ENCODE measurements around the gene ASB15.

ASB15 gene

DNA sequence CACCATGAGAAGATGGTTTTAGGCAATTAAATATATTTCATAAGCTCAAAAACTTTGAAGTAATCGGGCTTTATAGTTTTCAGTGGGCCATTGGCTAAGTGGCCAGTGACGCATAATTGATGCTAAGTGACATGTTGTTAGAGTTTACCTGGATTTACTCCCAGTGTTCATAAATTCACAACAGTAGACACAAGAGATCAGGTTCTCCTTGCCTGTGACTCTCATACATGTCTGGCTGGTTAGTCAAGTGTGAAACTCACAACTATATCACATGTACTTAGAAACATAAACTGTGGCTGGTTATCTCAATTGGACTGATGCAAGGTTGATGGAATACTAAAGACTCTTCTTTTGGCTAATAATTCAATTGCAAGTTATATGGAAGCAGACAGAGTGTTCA is 26.2 kb downstream of the ASB15 start:
- H3K4me3 ChIP-seq (ENCODE audit: insufficient read depth in 1 of 2, low read depth in 1 of 2, low read length in 2 of 2): no peak overlapping the region
- DNase-seq: no peak
- H3K4me2 ChIP-seq (ENCODE audit: low read length, poor library complexity, severe bottlenecking): no peak overlapping the region
- no peak overlapping the region for H2AFZ ChIP-seq (ENCODE audit: low read depth, low read length)
- H2BK15ac ChIP-seq (ENCODE audit: low read depth, poor library complexity, severe bottlenecking): no peak overlapping the region
- no peak overlapping the region for H2BK12ac ChIP-seq (ENCODE audit: low read length in 2 of 2)
- H3K9ac ChIP-seq (ENCODE audit: low read length): no peak overlapping the region
- no peak overlapping the region for H2BK5ac ChIP-seq (ENCODE audit: low read depth, low read length, poor library complexity, severe bottlenecking)
- no peak overlapping the region for H3K14ac ChIP-seq (ENCODE audit: low read length in 2 of 2)
- WGBS: 100% methylated on average over 1 of the region's 2 CpGs
- no peaks in the 10 kb centered on the region for H3K4me1 ChIP-seq (ENCODE audit: control insufficient read depth, insufficient read depth, low read depth, low read length)
- H3K9me3 ChIP-seq (ENCODE audit: control insufficient read depth, low read length): no peaks in the 10 kb centered on the region
- no peak overlapping the region for H2AK5ac ChIP-seq (ENCODE audit: low read length, severe bottlenecking)
- H3K18ac ChIP-seq (ENCODE audit: low read depth in 1 of 2, low read length in 2 of 2): no peak overlapping the region
- H3K36me3 ChIP-seq (ENCODE audit: control insufficient read depth in 1 of 2, insufficient read depth in 2 of 2, low read depth in 1 of 2, low read length in 2 of 2): no peaks in the 10 kb centered on the region
- H3K23ac ChIP-seq (ENCODE audit: low read length in 2 of 2): no peak overlapping the region
- H4K8ac ChIP-seq (ENCODE audit: low read length): no peak overlapping the region
- no peak overlapping the region for H3K27ac ChIP-seq (ENCODE audit: low read length, poor library complexity, severe bottlenecking)
- H2BK120ac ChIP-seq (ENCODE audit: low read depth, low read length): no peak overlapping the region
- H3K27me3 ChIP-seq (ENCODE audit: control insufficient read depth in 1 of 2, insufficient read depth in 1 of 2, low read length in 2 of 2): no peaks in the 10 kb centered on the region
- no peak overlapping the region for H4K91ac ChIP-seq (ENCODE audit: low read length)
- H3K79me1 ChIP-seq (replicated peaks; ENCODE audit: low read length, poor library complexity, severe bottlenecking): no peaks in the 10 kb centered on the region
- H3K4ac ChIP-seq (ENCODE audit: low read depth in 1 of 2, low read length in 2 of 2): no peak overlapping the region

GRCh38 chr7:123628829-123629228 is 27.2 kb downstream of the ASB15 start:
- Histone ChIP-seq H3K27me3 (ENCODE audit: control insufficient read depth in 1 of 2, insufficient read depth in 1 of 2, low read length in 2 of 2) (no peaks in the 10 kb centered on the region), H3K4me3 (ENCODE audit: insufficient read depth in 1 of 2, low read depth in 1 of 2, low read length in 2 of 2) (no peak overlapping the region), H3K18ac (ENCODE audit: low read depth in 1 of 2, low read length in 2 of 2) (no peak overlapping the region), H4K8ac (ENCODE audit: low read length) (no peak overlapping the region), H3K79me1 (replicated peaks; ENCODE audit: low read length, poor library complexity, severe bottlenecking) (no peaks in the 10 kb centered on the region), H3K9ac (ENCODE audit: low read length) (no peak overlapping the region), H2BK5ac (ENCODE audit: low read depth, low read length, poor library complexity, severe bottlenecking) (no peak overlapping the region), H2BK15ac (ENCODE audit: low read depth, poor library complexity, severe bottlenecking) (no peak overlapping the region), H3K23ac (ENCODE audit: low read length in 2 of 2) (no peak overlapping the region), H4K91ac (ENCODE audit: low read length) (no peak overlapping the region), H3K36me3 (ENCODE audit: control insufficient read depth in 1 of 2, insufficient read depth in 2 of 2, low read depth in 1 of 2, low read length in 2 of 2) (no peaks in the 10 kb centered on the region), H3K9me3 (ENCODE audit: control insufficient read depth, low read length) (no peaks in the 10 kb centered on the region), H2BK12ac (ENCODE audit: low read length in 2 of 2) (no peak overlapping the region), H3K4me2 (ENCODE audit: low read length, poor library complexity, severe bottlenecking) (no peak overlapping the region), H2BK120ac (ENCODE audit: low read depth, low read length) (no peak overlapping the region), H2AFZ (ENCODE audit: low read depth, low read length) (no peak overlapping the region), H3K4me1 (ENCODE audit: control insufficient read depth, insufficient read depth, low read depth, low read length) (peaks cover 2% of the 10 kb centered on the region), H3K27ac (ENCODE audit: low read length, poor library complexity, severe bottlenecking) (no peak overlapping the region), H3K14ac (ENCODE audit: low read length in 2 of 2) (no peak overlapping the region), H2AK5ac (ENCODE audit: low read length, severe bottlenecking) (no peak overlapping the region), H3K4ac (ENCODE audit: low read depth in 1 of 2, low read length in 2 of 2) (no peak overlapping the region)
- DNase-seq: no peak
- 100% methylated on average over 5 of the region's 5 CpGs for WGBS

DNA sequence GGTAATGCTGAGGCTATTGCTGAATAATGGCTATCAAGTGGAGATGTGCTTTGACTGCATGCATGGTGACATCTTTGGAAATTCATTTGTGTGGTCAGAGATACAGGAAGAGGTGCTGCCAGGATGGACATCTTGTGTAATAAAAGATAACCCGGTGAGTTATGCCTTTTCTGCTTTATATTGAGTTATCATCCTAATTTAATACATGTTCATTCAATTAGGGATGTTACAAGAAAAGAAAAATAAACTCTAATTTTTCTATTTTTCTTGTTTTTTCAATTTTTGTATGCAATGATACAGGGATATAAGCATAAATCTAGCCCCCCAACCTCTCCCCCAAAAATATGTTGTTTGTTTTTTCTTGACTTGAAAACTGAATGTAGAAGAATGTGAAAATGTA is 27.7 kb downstream of the ASB15 start:
- DNase-seq: no peak
- no peak overlapping the region for H2AK5ac ChIP-seq (ENCODE audit: low read length, severe bottlenecking)
- H4K91ac ChIP-seq (ENCODE audit: low read length): no peak overlapping the region
- H2BK5ac ChIP-seq (ENCODE audit: low read depth, low read length, poor library complexity, severe bottlenecking): no peak overlapping the region
- no CpG with 5 or more reads among the region's 1 CpG for WGBS
- H2BK120ac ChIP-seq (ENCODE audit: low read depth, low read length): no peak overlapping the region
- no peak overlapping the region for H2BK15ac ChIP-seq (ENCODE audit: low read depth, poor library complexity, severe bottlenecking)
- H3K27ac ChIP-seq (ENCODE audit: low read length, poor library complexity, severe bottlenecking): no peak overlapping the region
- no peak overlapping the region for H3K18ac ChIP-seq (ENCODE audit: low read depth in 1 of 2, low read length in 2 of 2)
- no peak overlapping the region for H4K8ac ChIP-seq (ENCODE audit: low read length)
- H2BK12ac ChIP-seq (ENCODE audit: low read length in 2 of 2): no peak overlapping the region
- no peak overlapping the region for H3K23ac ChIP-seq (ENCODE audit: low read length in 2 of 2)
- no peaks in the 10 kb centered on the region for H3K79me1 ChIP-seq (replicated peaks; ENCODE audit: low read length, poor library complexity, severe bottlenecking)
- no peaks in the 10 kb centered on the region for H3K36me3 ChIP-seq (ENCODE audit: control insufficient read depth in 1 of 2, insufficient read depth in 2 of 2, low read depth in 1 of 2, low read length in 2 of 2)
- peaks cover 2% of the 10 kb centered on the region for H3K4me1 ChIP-seq (ENCODE audit: control insufficient read depth, insufficient read depth, low read depth, low read length)
- no peak overlapping the region for H3K4ac ChIP-seq (ENCODE audit: low read depth in 1 of 2, low read length in 2 of 2)
- no peaks in the 10 kb centered on the region for H3K27me3 ChIP-seq (ENCODE audit: control insufficient read depth in 1 of 2, insufficient read depth in 1 of 2, low read length in 2 of 2)
- H3K9me3 ChIP-seq (ENCODE audit: control insufficient read depth, low read length): no peaks in the 10 kb centered on the region
- H3K9ac ChIP-seq (ENCODE audit: low read length): no peak overlapping the region
- no peak overlapping the region for H2AFZ ChIP-seq (ENCODE audit: low read depth, low read length)
- no peak overlapping the region for H3K14ac ChIP-seq (ENCODE audit: low read length in 2 of 2)
- no peak overlapping the region for H3K4me2 ChIP-seq (ENCODE audit: low read length, poor library complexity, severe bottlenecking)
- H3K4me3 ChIP-seq (ENCODE audit: insufficient read depth in 1 of 2, low read depth in 1 of 2, low read length in 2 of 2): no peak overlapping the region

GRCh38 chr7:123632808-123633207 is 31.2 kb downstream of the ASB15 start:
- H4K91ac ChIP-seq (ENCODE audit: low read length): no peak overlapping the region
- no peak overlapping the region for H3K18ac ChIP-seq (ENCODE audit: low read depth in 1 of 2, low read length in 2 of 2)
- H3K9me3 ChIP-seq (ENCODE audit: control insufficient read depth, low read length): no peaks in the 10 kb centered on the region
- no peak overlapping the region for H3K4me3 ChIP-seq (ENCODE audit: insufficient read depth in 1 of 2, low read depth in 1 of 2, low read length in 2 of 2)
- no peak overlapping the region for H3K4ac ChIP-seq (ENCODE audit: low read depth in 1 of 2, low read length in 2 of 2)
- DNase-seq: no peak
- H2AK5ac ChIP-seq (ENCODE audit: low read length, severe bottlenecking): no peak overlapping the region
- no peaks in the 10 kb centered on the region for H3K27me3 ChIP-seq (ENCODE audit: control insufficient read depth in 1 of 2, insufficient read depth in 1 of 2, low read length in 2 of 2)
- no peaks in the 10 kb centered on the region for H3K79me1 ChIP-seq (replicated peaks; ENCODE audit: low read length, poor library complexity, severe bottlenecking)
- H3K4me2 ChIP-seq (ENCODE audit: low read length, poor library complexity, severe bottlenecking): no peak overlapping the region
- H3K9ac ChIP-seq (ENCODE audit: low read length): no peak overlapping the region
- no peak overlapping the region for H3K27ac ChIP-seq (ENCODE audit: low read length, poor library complexity, severe bottlenecking)
- H3K36me3 ChIP-seq (ENCODE audit: control insufficient read depth in 1 of 2, insufficient read depth in 2 of 2, low read depth in 1 of 2, low read length in 2 of 2): no peaks in the 10 kb centered on the region
- no peak overlapping the region for H2AFZ ChIP-seq (ENCODE audit: low read depth, low read length)
- peaks cover 2% of the 10 kb centered on the region for H3K4me1 ChIP-seq (ENCODE audit: control insufficient read depth, insufficient read depth, low read depth, low read length)
- H4K8ac ChIP-seq (ENCODE audit: low read length): no peak overlapping the region
- no peak overlapping the region for H2BK5ac ChIP-seq (ENCODE audit: low read depth, low read length, poor library complexity, severe bottlenecking)
- no peak overlapping the region for H3K23ac ChIP-seq (ENCODE audit: low read length in 2 of 2)
- H2BK12ac ChIP-seq (ENCODE audit: low read length in 2 of 2): no peak overlapping the region
- no peak overlapping the region for H3K14ac ChIP-seq (ENCODE audit: low read length in 2 of 2)
- H2BK15ac ChIP-seq (ENCODE audit: low read depth, poor library complexity, severe bottlenecking): no peak overlapping the region
- no peak overlapping the region for H2BK120ac ChIP-seq (ENCODE audit: low read depth, low read length)
- 78% methylated on average over 1 of the region's 2 CpGs for WGBS
